Hepatocyte (in vitro differentiated cells): Measurements from ENCODE around the gene ZGPAT. TPM values are rescaled to one million over a fixed set of nuclear protein-coding genes. Genes with fewer than 3 reads are reported as not detected.

Source experiments
- DNase-seq: peaks from one replicate; pipeline ENCODE4 v3.0.0-alpha.2; 2016; ENCODE audit warnings: low spot score
- H2AFZ ChIP-seq: fragments of 200-600 bp; sonication (generic); 2 replicates; pipeline ENCODE4 v1.6.0; 2016; ENCODE audit warnings: antibody characterized with exemption, mild to moderate bottlenecking
- H3K27ac ChIP-seq: fragments of 200-600 bp; sonication (generic); 2 replicates; pipeline ENCODE4 v1.5.1; 2016; ENCODE audit warnings: mild to moderate bottlenecking
- H3K27me3 ChIP-seq: fragments of 200-600 bp; sonication (generic); 2 replicates; pipeline ENCODE4 v1.6.1; 2016
- H3K36me3 ChIP-seq: fragments of 200-600 bp; sonication (generic); replicated peaks from 2 replicates; pipeline ENCODE4 v1.5.1; 2016; ENCODE audit warnings: low read depth; ENCODE audit not compliant: insufficient read depth
- H3K4me1 ChIP-seq: fragments of 200-600 bp; sonication (generic); 2 replicates; pipeline ENCODE4 v1.5.1; 2016; ENCODE audit warnings: mild to moderate bottlenecking, moderate library complexity; ENCODE audit not compliant: insufficient read depth
- H3K4me2 ChIP-seq: fragments of 200-600 bp; sonication (generic); 2 replicates; pipeline ENCODE4 v1.6.0; 2016
- H3K4me3 ChIP-seq: fragments of 200-600 bp; sonication (generic); 2 replicates; pipeline ENCODE4 v1.5.1; 2016; ENCODE audit warnings: mild to moderate bottlenecking
- H3K79me2 ChIP-seq: fragments of 200-600 bp; sonication (generic); 2 replicates; pipeline ENCODE4 v1.6.0; 2017; ENCODE audit warnings: mild to moderate bottlenecking
- H3K9me2 ChIP-seq: fragments of 200-600 bp; sonication (generic); replicated peaks from 2 replicates; pipeline ENCODE4 v1.6.0; 2017; ENCODE audit warnings: mild to moderate bottlenecking; ENCODE audit not compliant: insufficient read depth
- H3K9me3 ChIP-seq: fragments of 200-600 bp; sonication (generic); 2 replicates; pipeline ENCODE4 v1.5.1; 2016; ENCODE audit warnings: low read depth, mild to moderate bottlenecking
- H4K20me1 ChIP-seq: fragments of 200-600 bp; sonication (generic); 2 replicates; pipeline ENCODE4 v1.6.0; 2016; ENCODE audit warnings: mild to moderate bottlenecking; ENCODE audit not compliant: insufficient read depth, poor library complexity, severe bottlenecking
- EZH2 ChIP-seq: fragments of 200-600 bp; sonication (generic); IDR thresholded peaks from 2 replicates; pipeline ENCODE4 v1.6.1; 2016; ENCODE audit warnings: antibody characterized with exemption, mild to moderate bottlenecking, borderline replicate concordance
- EZH2phosphoT487 ChIP-seq: fragments of 200-600 bp; sonication (generic); IDR thresholded peaks from one replicate; pipeline ENCODE4 v1.6.1; 2018; ENCODE audit warnings: antibody characterized with exemption, mild to moderate bottlenecking, low read depth, moderate library complexity; ENCODE audit not compliant: unreplicated experiment, severe bottlenecking
- whole genome bisulfite sequencing: methylation state at CpG from one replicate; pipeline ENCODE4 v1.1.6; 2016; ENCODE audit warnings: low lambda C conversion rate; ENCODE audit errors: missing lambda C conversion rate; 5-methylcytosine and 5-hydroxymethylcytosine counted together
- polyA plus RNA-seq: library from polyadenylated mRNA; unstranded; fragments of >200 nt; fragmentation: Nextera tagmentation; extraction: Ambion mirVana; gene quantifications from 2 replicates; pipeline ENCODE4 v1.2.1, GENCODE V29; 2016
- total RNA-seq: library from RNA; depleted of rRNA; stranded (reverse); fragments of >200 nt; gene quantifications from 2 replicates; pipeline ENCODE4 v1.2.3, GENCODE V29; 2014
- TF ChIP-seq, protein P1 (sequence below): fragments of 200-600 bp; sonication (generic); IDR thresholded peaks from 2 replicates; pipeline ENCODE4 v1.5.1; 2016; ENCODE audit warnings: antibody characterized with exemption, mild to moderate bottlenecking; ENCODE audit not compliant: poor library complexity

ZGPAT gene
- total and polyA plus RNA-seq, 2 experiments from 2014 or later: 18.6 to 41.7 TPM

DNA sequence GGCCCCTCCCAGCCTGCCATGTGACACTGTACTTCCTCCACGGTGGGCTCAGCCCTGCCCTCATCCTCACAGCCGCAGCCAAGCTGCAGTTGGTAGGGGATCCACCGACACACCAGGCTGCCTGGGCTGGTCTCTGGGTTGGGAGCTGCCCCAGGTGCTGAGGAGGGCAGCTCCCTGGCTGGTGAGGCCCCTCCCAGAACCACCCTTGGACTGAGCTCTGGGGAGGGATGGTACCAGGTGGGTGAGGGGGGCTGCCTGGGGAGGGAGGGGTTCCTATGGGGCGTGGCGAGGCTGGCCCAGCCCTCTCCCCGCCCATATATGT, 11.6 kb upstream of the ZGPAT start:
- Histone ChIP-seq H3K4me1 (peaks cover 10% of the 10 kb centered on the region), H4K20me1 (no peaks in the 10 kb centered on the region), H3K4me3 (no peak overlapping the region), H3K9me3 (no peaks in the 10 kb centered on the region), H3K27me3 (no peaks in the 10 kb centered on the region), H3K79me2 (no peaks in the 10 kb centered on the region), H2AFZ (no peak overlapping the region), H3K36me3 (no peaks in the 10 kb centered on the region), H3K4me2 (peak overlapping the region; percentile 86), H3K27ac (no peak overlapping the region), H3K9me2 (no peaks in the 10 kb centered on the region)
- 23% methylated on average over 3 of the region's 6 CpGs for WGBS
- peak; percentile 73 for DNase-seq
- TF ChIP-seq EZH2 (no peak), EZH2phosphoT487 (no peak)
- TF ChIP-seq, protein P1, sequence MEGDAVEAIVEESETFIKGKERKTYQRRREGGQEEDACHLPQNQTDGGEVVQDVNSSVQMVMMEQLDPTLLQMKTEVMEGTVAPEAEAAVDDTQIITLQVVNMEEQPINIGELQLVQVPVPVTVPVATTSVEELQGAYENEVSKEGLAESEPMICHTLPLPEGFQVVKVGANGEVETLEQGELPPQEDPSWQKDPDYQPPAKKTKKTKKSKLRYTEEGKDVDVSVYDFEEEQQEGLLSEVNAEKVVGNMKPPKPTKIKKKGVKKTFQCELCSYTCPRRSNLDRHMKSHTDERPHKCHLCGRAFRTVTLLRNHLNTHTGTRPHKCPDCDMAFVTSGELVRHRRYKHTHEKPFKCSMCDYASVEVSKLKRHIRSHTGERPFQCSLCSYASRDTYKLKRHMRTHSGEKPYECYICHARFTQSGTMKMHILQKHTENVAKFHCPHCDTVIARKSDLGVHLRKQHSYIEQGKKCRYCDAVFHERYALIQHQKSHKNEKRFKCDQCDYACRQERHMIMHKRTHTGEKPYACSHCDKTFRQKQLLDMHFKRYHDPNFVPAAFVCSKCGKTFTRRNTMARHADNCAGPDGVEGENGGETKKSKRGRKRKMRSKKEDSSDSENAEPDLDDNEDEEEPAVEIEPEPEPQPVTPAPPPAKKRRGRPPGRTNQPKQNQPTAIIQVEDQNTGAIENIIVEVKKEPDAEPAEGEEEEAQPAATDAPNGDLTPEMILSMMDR: no peak

- peak within 1 kb of the TSS; percentile 86 for H3K4me2 ChIP-seq
- TF ChIP-seq EZH2 (no peak), EZH2phosphoT487 (no peak)
- TF ChIP-seq, protein P1: no peak
- H3K79me2 ChIP-seq: no peaks in the 10 kb centered on the region
- H3K36me3 ChIP-seq: no peaks in the 10 kb centered on the region
- no peaks in the 10 kb centered on the region for H3K9me3 ChIP-seq
- WGBS: 17% methylated on average over 52 of the region's 52 CpGs
- DNase-seq: no peak
- no peak within 1 kb of the TSS for H3K4me3 ChIP-seq
- H2AFZ ChIP-seq: no peak within 1 kb of the TSS
- no peaks in the 10 kb centered on the region for H4K20me1 ChIP-seq
- H3K9me2 ChIP-seq: no peaks in the 10 kb centered on the region
- no peak within 1 kb of the TSS for H3K27ac ChIP-seq
- peaks cover 10% of the 10 kb centered on the region for H3K4me1 ChIP-seq
- H3K27me3 ChIP-seq: no peaks in the 10 kb centered on the region
Measured at GRCh38 chr20:63696628-63697356, 11.0 kb upstream of the ZGPAT start, which contains the start of gene TNFRSF6B. TSS of gene TNFRSF6B (plus strand) at chr20:63696652. CDS start at chr20:63696768, 116 bp downstream.

DNA sequence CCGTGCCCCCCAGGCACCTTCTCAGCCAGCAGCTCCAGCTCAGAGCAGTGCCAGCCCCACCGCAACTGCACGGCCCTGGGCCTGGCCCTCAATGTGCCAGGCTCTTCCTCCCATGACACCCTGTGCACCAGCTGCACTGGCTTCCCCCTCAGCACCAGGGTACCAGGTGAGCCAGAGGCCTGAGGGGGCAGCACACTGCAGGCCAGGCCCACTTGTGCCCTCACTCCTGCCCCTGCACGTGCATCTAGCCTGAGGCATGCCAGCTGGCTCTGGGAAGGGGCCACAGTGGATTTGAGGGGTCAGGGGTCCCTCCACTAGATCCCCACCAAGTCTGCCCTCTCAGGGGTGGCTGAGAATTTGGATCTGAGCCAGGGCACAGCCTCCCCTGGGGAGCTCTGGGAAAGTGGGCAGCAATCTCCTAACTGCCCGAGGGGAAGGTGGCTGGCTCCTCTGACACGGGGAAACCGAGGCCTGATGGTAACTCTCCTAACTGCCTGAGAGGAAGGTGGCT, 10.4 kb upstream of the ZGPAT start:
- Histone ChIP-seq H2AFZ (no peak overlapping the region), H4K20me1 (no peaks in the 10 kb centered on the region), H3K9me3 (no peaks in the 10 kb centered on the region), H3K9me2 (no peaks in the 10 kb centered on the region), H3K4me2 (peak overlapping the region; percentile 86), H3K4me1 (peaks cover 10% of the 10 kb centered on the region), H3K27ac (no peak overlapping the region), H3K4me3 (no peak overlapping the region), H3K79me2 (no peaks in the 10 kb centered on the region), H3K27me3 (no peaks in the 10 kb centered on the region), H3K36me3 (no peaks in the 10 kb centered on the region)
- TF ChIP-seq EZH2 (no peak), EZH2phosphoT487 (no peak)
- TF ChIP-seq, protein P1: no peak
- DNase-seq: no peak
- WGBS: 81% methylated on average over 7 of the region's 7 CpGs
